HG02981 (cell line): ENCODE results near the gene DEFB118.
"Not testable (repeated sequence)": the region's sequence is repeated elsewhere in the genome, so short reads cannot be mapped to it uniquely, and the experiment has no call there.

ENCODE experiments used
- ATAC-seq: cut with Tn5 transposase; IDR thresholded peaks from one replicate; pipeline ENCODE4 v1.9.1; 2021; ENCODE audit warnings: mild to moderate bottlenecking, moderate library complexity; ENCODE audit not compliant: unreplicated experiment

The DEFB118 gene

GRCh38 chr20:31368301-31368700 is at the start of gene DEFB118:
Gene DEFB118 (plus strand): TSS chr20:31368601. CDS start chr20:31368651, 50 bp downstream.
- no peak for ATAC-seq

- ATAC-seq = no peak
These were observed 45.9 kb upstream of the DEFB118 start for GRCh38 chr20:31322504-31322903.

GRCh38 chr20:31330893-31331292 is 37.5 kb upstream of the DEFB118 start:
- ATAC-seq = no peak

- no peak for ATAC-seq
These were observed 26.9 kb upstream of the DEFB118 start for GRCh38 chr20:31341470-31341869.

GRCh38 chr20:31355981-31356380 is 12.4 kb upstream of the DEFB118 start:
- ATAC-seq = no peak

- no peak for ATAC-seq
These were observed 5.1 kb upstream of the DEFB118 start for GRCh38 chr20:31363295-31363694.

- ATAC-seq = not testable (repeated sequence)
These were observed 4.1 kb upstream of the DEFB118 start for GRCh38 chr20:31364272-31364671.

- ATAC-seq = no peak
These were observed 5.9 kb downstream of the DEFB118 start for GRCh38 chr20:31374346-31374745.

GRCh38 chr20:31390490-31390889 is 22.1 kb downstream of the DEFB118 start, which contains the start of gene DEFB119:
Gene DEFB119 (minus strand): TSS chr20:31390590. CDS start chr20:31390483, 107 bp downstream.
- no peak for ATAC-seq

- no peak for ATAC-seq
These were observed 24.4 kb downstream of the DEFB118 start for GRCh38 chr20:31392836-31393235.

- no peak for ATAC-seq
These were observed 26.5 kb downstream of the DEFB118 start for GRCh38 chr20:31394900-31395299.

- no peak for ATAC-seq
These were observed 35.5 kb downstream of the DEFB118 start for GRCh38 chr20:31403886-31404285.

- no peak for ATAC-seq
These were observed 37.7 kb downstream of the DEFB118 start, which contains the start of gene DEFB121 for GRCh38 chr20:31406115-31406514. Gene DEFB121 (minus strand): TSS chr20:31406215. CDS start chr20:31406152, 63 bp downstream.

- ATAC-seq = no peak
These were observed 41.6 kb downstream of the DEFB118 start for GRCh38 chr20:31410011-31410410.

GRCh38 chr20:31414381-31414780 is 46.0 kb downstream of the DEFB118 start:
- no peak for ATAC-seq

GRCh38 chr20:31415653-31416052 is 47.3 kb downstream of the DEFB118 start:
- no peak for ATAC-seq

GRCh38 chr20:31418307-31418706 is 49.9 kb downstream of the DEFB118 start:
- no peak for ATAC-seq
